Stomach (tissue), 9 donors: ENCODE data around the gene OR10H4. TPM values are rescaled to one million over a fixed set of nuclear protein-coding genes. Genes with fewer than 3 reads are reported as not detected.

Source experiments
- DNase-seq, 2 donors: peaks; one replicate each; pipeline versions ENCODE4 v3.0.0 to v3.0.0-alpha.2; 2013 to 2019
- H3K27ac ChIP-seq, 5 donors: fragments of 200-600 bp in 4 of 5; sonication (generic) in 4 of 5; one replicate each; pipeline ENCODE4 v1.5.1; 2013 to 2019; ENCODE audit warnings: mild to moderate bottlenecking in 1 of 5, moderate library complexity in 1 of 5
- H3K27me3 ChIP-seq, 3 donors: fragments of 200-600 bp; sonication (generic); one replicate each; pipeline ENCODE4 v1.5.1; 2017 to 2019; ENCODE audit warnings: mixed run types in 1 of 3
- H3K36me3 ChIP-seq, 4 donors: fragments of 200-600 bp; sonication (generic); 1 replicate in 3 of 4; 2 replicates in 1 of 4; pipeline ENCODE4 v1.5.1; 2016 to 2019
- H3K4me1 ChIP-seq, 4 donors: fragments of 200-600 bp; sonication (generic); one replicate each; pipeline ENCODE4 v1.5.1; 2016 to 2019
- H3K4me3 ChIP-seq, 4 donors: fragments of 200-600 bp; sonication (generic) in 3 of 4; one replicate each; pipeline ENCODE4 v1.5.1; 2016 to 2019; ENCODE audit warnings: mild to moderate bottlenecking in 1 of 4
- H3K9me3 ChIP-seq, 4 donors: fragments of 200-600 bp; sonication (generic); one replicate each; pipeline ENCODE4 v1.5.1; 2016 to 2019
- EP300 ChIP-seq: sonication (generic); formaldehyde crosslinking; IDR thresholded peaks from one replicate; pipeline ENCODE4 v1.6.1; 2017; ENCODE audit warnings: antibody characterized with exemption
- POLR2A ChIP-seq, 4 donors: fragments of 450-650 bp; IDR thresholded peaks; one replicate each; pipeline ENCODE4 v1.6.1; 2016; ENCODE audit warnings: antibody characterized with exemption in 4 of 4, control low read depth in 2 of 4, mild to moderate bottlenecking in 1 of 4, moderate library complexity in 1 of 4
- POLR2AphosphoS5 ChIP-seq, 3 donors: sonication (generic); formaldehyde crosslinking; IDR thresholded peaks; one replicate each; pipeline ENCODE4 v1.6.1; 2016; ENCODE audit warnings: antibody characterized with exemption in 3 of 3
- WGBS, 5 donors: extraction: QIAGEN DNeasy Blood & Tissue Kit in 3 of 5; methylation state at CpG; one replicate each; pipeline versions ENCODE4 v1.1.5 to v1.1.7; 2013 to 2018; 5-methylcytosine and 5-hydroxymethylcytosine counted together
- intact Hi-C: fragments of 100-400 bp; cut with DNase I; formaldehyde crosslinking; loops from one replicate; pipeline ENCODE4 v1.15.1; 2023; ENCODE audit warnings: low total_unique reads
- polyA plus RNA-seq, 3 donors: library from polyadenylated mRNA; stranded (reverse); fragments of 200-250 nt; gene quantifications; one replicate each; pipeline ENCODE4 v1.2.3, GENCODE V29; 2013
- total RNA-seq, 5 donors: library from RNA; depleted of rRNA; stranded (reverse); fragments of >200 nt; gene quantifications; one replicate each; pipeline versions ENCODE4 v1.1.0 to v1.2.3, GENCODE V29; 2014 to 2016
- TF ChIP-seq, protein P1 (sequence below), 7 experiments: fragments of 450-650 bp in 4 of 7; fragments of 200-600 bp in 3 of 7; sonication (generic) in 3 of 7; IDR thresholded peaks; one replicate each; pipeline ENCODE4 v1.5.1; 2016 to 2019; ENCODE audit warnings: antibody characterized with exemption in 7 of 7, control low read depth in 2 of 7, mild to moderate bottlenecking in 1 of 7
- donor health status: healthy with polysubstance abuse.
- donor health status: Bipolar disorder and iron deficiency.
- donor health status: healthy.

OR10H4 gene
- total and polyA plus RNA-seq, 8 donors = not detected

DNA sequence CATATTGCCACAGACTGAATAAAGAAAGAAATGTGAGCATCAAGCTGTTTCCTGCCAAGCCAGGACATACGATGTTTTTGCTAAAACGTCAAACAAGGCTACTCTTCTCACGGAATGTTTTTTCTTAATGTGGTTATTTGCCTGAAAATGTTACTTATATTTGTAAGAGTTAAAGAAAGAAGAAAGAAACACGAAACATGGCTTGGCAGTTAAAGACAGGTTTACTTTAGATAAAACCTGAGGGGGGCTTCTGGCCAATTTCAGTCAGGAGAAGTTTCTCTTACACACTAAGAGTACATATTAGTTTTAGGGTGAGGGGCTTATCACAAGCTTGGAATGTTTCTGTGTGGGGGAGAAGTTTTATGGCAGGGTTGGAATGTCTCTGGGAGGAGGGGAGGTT is 4.4 kb upstream of the OR10H4 start:
- no peaks in the 10 kb centered on the region for H3K4me1 ChIP-seq
- no peaks in the 10 kb centered on the region for H3K36me3 ChIP-seq
- intact Hi-C loops = no loop called here
- WGBS, 5 donors = 62 to 71% (median 64%) methylated on average over 4 of the region's 4 CpGs
- no peak overlapping the region for H3K4me3 ChIP-seq
- no peak overlapping the region for H3K27ac ChIP-seq
- TF ChIP-seq POLR2A (IDR thresholded peaks at IDR 0.05) (no peak), EP300 (no peak), POLR2AphosphoS5 (IDR thresholded peaks at IDR 0.05) (no peak)
- TF ChIP-seq, protein P1, sequence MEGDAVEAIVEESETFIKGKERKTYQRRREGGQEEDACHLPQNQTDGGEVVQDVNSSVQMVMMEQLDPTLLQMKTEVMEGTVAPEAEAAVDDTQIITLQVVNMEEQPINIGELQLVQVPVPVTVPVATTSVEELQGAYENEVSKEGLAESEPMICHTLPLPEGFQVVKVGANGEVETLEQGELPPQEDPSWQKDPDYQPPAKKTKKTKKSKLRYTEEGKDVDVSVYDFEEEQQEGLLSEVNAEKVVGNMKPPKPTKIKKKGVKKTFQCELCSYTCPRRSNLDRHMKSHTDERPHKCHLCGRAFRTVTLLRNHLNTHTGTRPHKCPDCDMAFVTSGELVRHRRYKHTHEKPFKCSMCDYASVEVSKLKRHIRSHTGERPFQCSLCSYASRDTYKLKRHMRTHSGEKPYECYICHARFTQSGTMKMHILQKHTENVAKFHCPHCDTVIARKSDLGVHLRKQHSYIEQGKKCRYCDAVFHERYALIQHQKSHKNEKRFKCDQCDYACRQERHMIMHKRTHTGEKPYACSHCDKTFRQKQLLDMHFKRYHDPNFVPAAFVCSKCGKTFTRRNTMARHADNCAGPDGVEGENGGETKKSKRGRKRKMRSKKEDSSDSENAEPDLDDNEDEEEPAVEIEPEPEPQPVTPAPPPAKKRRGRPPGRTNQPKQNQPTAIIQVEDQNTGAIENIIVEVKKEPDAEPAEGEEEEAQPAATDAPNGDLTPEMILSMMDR (IDR thresholded peaks at IDR 0.05) = no peak
- no peak for DNase-seq
- peaks cover 0 to 12% (median 0%) of the 10 kb centered on the region in 3 donors for H3K27me3 ChIP-seq
- H3K9me3 ChIP-seq = peaks cover 9 to 36% (median 33%) of the 10 kb centered on the region in 4 donors

DNA sequence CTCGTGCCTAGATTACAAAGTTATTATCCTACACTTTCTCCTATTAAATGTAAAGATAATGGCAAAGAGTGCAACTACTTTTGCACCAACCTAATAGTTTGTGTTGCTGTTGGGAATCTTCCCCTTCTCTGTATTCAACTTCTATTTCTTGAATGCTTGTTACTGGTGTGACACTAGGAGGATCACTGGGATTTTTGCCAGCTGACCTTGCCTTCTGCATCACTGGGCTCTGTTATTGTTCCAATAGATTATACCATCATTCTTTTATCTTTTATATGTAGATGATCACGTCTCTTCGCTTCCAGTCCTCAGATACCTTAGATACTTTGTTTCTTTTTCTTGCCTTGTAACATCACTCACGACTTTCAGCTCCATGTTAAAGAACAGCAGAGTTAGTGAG is 3.5 kb upstream of the OR10H4 start:
- WGBS, 5 donors = 40 to 47% (median 45%) methylated on average over 4 of the region's 4 CpGs
- Histone ChIP-seq H3K4me3 (no peak overlapping the region), H3K4me1 (no peaks in the 10 kb centered on the region), H3K27ac (no peak overlapping the region), H3K9me3 (peaks cover 9 to 40% (median 35%) of the 10 kb centered on the region in 4 donors), H3K36me3 (no peaks in the 10 kb centered on the region), H3K27me3 (peaks cover 0 to 7% (median 0%) of the 10 kb centered on the region in 3 donors)
- no peak for TF ChIP-seq POLR2AphosphoS5 (IDR thresholded peaks at IDR 0.05)
- no peak for DNase-seq
- intact Hi-C loops = no loop called here

DNA sequence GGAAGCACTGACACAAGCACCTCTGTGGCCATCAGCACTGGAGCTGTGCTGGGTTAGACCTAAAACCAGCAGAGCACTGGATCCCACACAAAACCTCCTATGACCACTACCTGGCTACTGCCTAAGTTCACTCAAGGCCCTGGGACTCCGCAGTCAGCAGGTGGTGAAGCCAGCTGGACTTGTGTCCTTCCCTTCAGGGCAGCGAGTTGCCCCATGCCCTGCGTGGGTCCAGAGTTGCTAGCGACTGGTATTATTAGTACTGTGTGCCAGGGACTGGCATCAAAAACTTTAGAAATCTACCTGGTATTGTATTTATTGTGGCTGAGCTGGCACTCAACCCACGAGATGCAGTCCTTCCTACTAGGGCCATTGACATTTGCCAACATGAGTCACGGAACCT is 6.0 kb downstream of the OR10H4 start:
- TF ChIP-seq, protein P1 (IDR thresholded peaks at IDR 0.05) = no peak
- no peak for TF ChIP-seq EP300
- TF ChIP-seq POLR2AphosphoS5 (IDR thresholded peaks at IDR 0.05) = no peak
- TF ChIP-seq POLR2A (IDR thresholded peaks at IDR 0.05) = no peak
- Histone ChIP-seq H3K27me3 (peaks cover 0 to 52% (median 14%) of the 10 kb centered on the region in 3 donors), H3K27ac (no peak overlapping the region), H3K36me3 (no peaks in the 10 kb centered on the region), H3K9me3 (no peaks in the 10 kb centered on the region), H3K4me3 (no peak overlapping the region), H3K4me1 (no peaks in the 10 kb centered on the region)
- intact Hi-C loops = no loop called here
- DNase-seq = no peak
- WGBS, 5 donors = 77 to 82% (median 81%) methylated on average over 6 of the region's 6 CpGs

DNA sequence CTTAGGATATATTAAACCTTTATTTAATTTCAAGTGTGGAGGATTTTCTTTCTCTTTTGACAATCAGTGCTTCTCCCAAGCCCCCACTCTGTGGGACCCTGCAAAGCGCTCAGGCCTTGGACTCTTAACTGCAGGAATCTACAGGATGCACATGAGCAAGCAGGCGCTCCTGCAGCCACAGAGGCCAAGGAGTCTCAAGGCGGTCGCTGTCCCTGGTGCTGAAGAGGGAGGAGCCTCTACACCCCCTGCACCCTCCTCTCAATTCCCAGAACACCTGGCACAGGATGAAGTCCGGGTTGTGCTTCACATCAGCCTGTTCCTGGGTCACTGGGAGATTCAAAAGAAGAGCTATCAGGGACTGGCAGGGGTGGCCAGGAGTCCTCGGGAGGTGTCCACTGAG is 13.5 kb downstream of the OR10H4 start:
- intact Hi-C loops = no loop called here
- H3K4me3 ChIP-seq = no peak overlapping the region
- WGBS, 5 donors = 69 to 74% (median 72%) methylated on average over 5 to 6 of the region's 6 CpGs
- no peaks in the 10 kb centered on the region for H3K4me1 ChIP-seq
- no peaks in the 10 kb centered on the region for H3K36me3 ChIP-seq
- TF ChIP-seq EP300 (no peak), POLR2A (IDR thresholded peaks at IDR 0.05) (no peak), POLR2AphosphoS5 (IDR thresholded peaks at IDR 0.05) (no peak)
- TF ChIP-seq, protein P1 (IDR thresholded peaks at IDR 0.05) = no peak
- H3K9me3 ChIP-seq = peaks cover 0 to 7% (median 6%) of the 10 kb centered on the region in 4 donors
- H3K27ac ChIP-seq = no peak overlapping the region
- DNase-seq = no peak
- H3K27me3 ChIP-seq = peaks cover 0 to 46% (median 12%) of the 10 kb centered on the region in 3 donors

DNA sequence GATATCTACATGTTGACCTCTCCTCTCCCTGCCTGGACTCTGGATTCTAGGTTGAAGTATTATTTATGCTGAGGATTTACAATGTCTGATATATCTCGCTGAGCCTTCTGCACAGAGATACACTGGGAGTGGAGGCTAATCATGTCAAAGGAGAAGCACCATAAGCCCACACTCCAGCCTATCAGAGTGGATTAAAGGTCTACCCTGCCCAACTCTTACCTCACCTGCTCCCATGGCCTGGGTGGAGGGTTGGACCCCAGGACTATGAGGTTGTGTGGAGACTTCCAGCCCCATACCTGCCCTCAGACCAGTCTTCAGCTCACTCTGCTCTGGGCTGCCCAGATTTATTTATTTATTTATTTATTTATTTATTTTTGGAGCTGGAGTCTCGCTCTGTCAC is 15.4 kb downstream of the OR10H4 start:
- no peaks in the 10 kb centered on the region for H3K36me3 ChIP-seq
- WGBS, 5 donors = 71 to 81% (median 79%) methylated on average over 2 of the region's 2 CpGs
- no peak for DNase-seq
- H3K4me1 ChIP-seq = no peaks in the 10 kb centered on the region
- intact Hi-C loops = no loop called here
- peaks cover 0 to 36% (median 12%) of the 10 kb centered on the region in 3 donors for H3K27me3 ChIP-seq
- H3K27ac ChIP-seq = no peak overlapping the region
- peaks cover 0 to 7% (median 6%) of the 10 kb centered on the region in 4 donors for H3K9me3 ChIP-seq
- TF ChIP-seq POLR2AphosphoS5 (IDR thresholded peaks at IDR 0.05) = no peak
- no peak for TF ChIP-seq EP300
- no peak overlapping the region for H3K4me3 ChIP-seq
